HG03442 (cell line): Measurements from ENCODE around the gene DERL3.

Source experiments
- ATAC-seq: cut with Tn5 transposase; IDR thresholded peaks from one replicate; pipeline ENCODE4 v1.9.1; 2021; ENCODE audit warnings: mild to moderate bottlenecking, moderate library complexity; ENCODE audit not compliant: unreplicated experiment

Gene DERL3

DNA sequence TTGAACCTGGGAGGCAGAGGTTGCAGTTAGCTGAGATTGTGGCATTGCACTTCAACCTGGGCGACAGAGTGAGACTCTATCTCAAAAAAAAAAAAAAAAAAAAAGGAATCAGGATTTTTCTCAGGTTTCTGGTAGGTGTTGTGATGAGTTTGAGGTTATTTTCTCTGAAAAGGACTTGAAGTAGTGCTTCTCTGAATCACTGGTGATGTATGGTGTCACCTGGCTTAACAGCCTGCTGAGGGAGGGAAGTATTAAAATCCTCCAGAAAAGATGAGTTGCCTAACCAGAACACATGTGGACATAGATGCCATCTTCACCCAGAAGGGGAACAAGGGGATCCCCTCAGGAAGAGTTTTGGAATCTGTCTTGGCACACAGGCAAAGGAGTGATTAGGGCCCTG, 32.0 kb downstream of the DERL3 start:
- no peak for ATAC-seq

GRCh38 chr22:23804781-23805291, 34.0 kb downstream of the DERL3 start:
- ATAC-seq: no peak

GRCh38 chr22:23803001-23803819, 35.6 kb downstream of the DERL3 start:
- no peak for ATAC-seq

DNA sequence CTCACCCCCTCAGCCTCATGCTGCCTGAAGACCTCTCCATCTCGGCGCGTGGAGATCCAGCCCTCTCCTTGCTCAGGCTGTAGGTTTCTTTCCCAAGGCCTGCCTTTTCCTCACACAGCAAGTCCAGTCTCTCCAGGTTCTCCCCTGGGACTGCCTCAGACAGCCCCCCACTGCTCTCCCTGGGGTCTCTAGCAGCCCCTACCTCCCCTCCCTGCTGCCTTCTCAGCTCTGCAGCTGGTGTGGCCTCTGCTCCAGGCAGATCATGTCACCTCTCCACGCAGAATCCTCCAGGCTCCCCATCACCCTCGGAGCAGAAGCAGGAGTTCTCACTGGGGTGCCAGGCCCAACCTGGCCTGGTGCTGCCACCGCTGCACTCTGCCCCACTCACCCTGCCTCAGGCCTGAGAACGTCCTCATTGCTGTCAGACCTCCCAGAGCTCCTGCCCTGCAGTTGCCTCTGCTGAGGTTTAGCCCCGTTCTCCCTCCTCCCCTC, 36.9 kb downstream of the DERL3 start:
- ATAC-seq: no peak

GRCh38 chr22:23801238-23801821, 37.5 kb downstream of the DERL3 start:
- ATAC-seq: no peak

GRCh38 chr22:23800297-23801237, 38.2 kb downstream of the DERL3 start:
- peak; percentile 52 for ATAC-seq

- ATAC-seq: no peak
These were observed 42.3 kb downstream of the DERL3 start for GRCh38 chr22:23796461-23796860.

- no peak for ATAC-seq
These were observed 45.5 kb downstream of the DERL3 start for GRCh38 chr22:23793326-23793725.

GRCh38 chr22:23791738-23792645, 46.8 kb downstream of the DERL3 start:
- ATAC-seq: no peak

- no peak for ATAC-seq
These were observed 47.7 kb downstream of the DERL3 start for GRCh38 chr22:23790819-23791737.

- ATAC-seq: no peak
These were observed 49.2 kb downstream of the DERL3 start for GRCh38 chr22:23789638-23790037.

- ATAC-seq: no peak
These were observed 49.7 kb downstream of the DERL3 start for GRCh38 chr22:23789121-23789520.

GRCh38 chr22:23787910-23788309, 50.9 kb downstream of the DERL3 start:
- ATAC-seq: no peak

DNA sequence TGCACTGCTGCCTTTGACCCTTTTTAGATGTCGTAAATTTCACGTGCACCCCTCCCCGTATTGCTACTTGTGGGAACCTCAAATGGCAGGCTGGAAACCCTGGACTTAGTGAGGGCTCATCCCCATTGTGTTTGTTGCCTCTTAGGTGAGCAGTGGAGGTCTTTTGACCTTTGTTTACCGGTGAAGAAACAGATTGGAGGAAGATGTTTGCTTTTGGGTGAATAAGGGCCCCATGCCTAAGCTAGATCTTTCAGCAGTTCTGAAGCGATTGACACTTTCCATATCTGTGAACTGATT, 51.3 kb downstream of the DERL3 start:
- no peak for ATAC-seq

GRCh38 chr22:23786752-23787599, 51.8 kb downstream of the DERL3 start, which contains the start of gene SMARCB1:
Gene SMARCB1 (plus strand): TSS chr22:23786966. CDS start chr22:23787170, 204 bp downstream.
- peak; percentile 65 for ATAC-seq

- no peak for ATAC-seq
These were observed 52.5 kb downstream of the DERL3 start for GRCh38 chr22:23786261-23786710.
